ENCODE measurements around the gene SLC1A7.
"Not testable (repeated sequence)": the region's sequence is repeated elsewhere in the genome, so short reads cannot be mapped to it uniquely, and the experiment has no call there.

The SLC1A7 gene

DNA sequence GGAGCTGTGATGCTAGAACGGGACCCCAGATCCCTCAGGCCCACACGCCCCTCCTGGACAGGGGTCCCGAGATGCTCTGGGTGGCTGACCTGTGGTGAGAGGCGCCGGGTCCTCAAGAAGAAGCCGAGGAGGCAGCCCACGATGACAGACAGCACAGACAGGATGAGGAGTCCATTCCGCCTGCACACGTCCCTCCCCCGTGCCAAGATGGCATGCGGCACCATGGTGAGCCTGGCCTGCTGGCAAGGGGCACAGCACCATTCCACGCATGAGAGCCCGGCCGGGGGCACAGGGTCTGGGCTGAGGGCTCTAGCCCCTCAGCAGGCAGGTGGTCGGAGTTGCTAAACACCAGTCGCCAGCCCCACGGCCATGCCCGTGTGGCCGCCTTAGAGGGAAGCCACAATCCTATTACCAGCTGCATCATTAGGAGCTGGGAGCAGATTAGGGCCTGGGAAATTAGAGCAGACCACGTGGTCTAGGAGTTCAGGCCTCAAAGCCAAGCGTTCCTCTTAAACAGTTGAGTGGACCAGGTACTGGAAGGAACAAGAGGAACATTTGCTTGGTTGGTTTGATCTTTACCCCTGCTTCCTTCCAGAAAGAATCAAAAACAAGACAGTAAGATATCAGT is at the start of gene SLC1A7:
SLC1A7 (minus strand) TSS at position 413 of the 628 bp plus-strand sequence; CDS start at position 224, 189 bp downstream.
- DNase-seq = no peak

DNA sequence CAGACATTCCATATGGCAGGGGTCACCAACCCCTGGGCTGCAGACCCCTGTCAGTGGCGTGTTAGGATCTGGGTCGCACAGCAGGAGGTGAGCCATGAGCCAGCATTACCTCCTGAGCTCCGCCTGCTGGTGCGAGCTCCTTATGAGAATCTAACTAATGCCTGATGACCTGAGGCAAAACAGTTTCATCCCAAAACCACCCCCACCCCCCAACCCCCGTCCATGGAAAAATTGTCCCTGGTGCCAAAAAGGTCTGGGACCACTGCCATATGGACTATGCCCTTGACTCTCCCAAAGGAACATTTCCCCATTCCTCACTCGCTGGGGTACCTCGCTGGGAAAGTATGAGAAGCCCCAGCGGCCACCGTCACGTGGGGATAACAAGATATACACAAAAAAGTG is 47.8 kb upstream of the SLC1A7 start:
- DNase-seq = no peak

DNA sequence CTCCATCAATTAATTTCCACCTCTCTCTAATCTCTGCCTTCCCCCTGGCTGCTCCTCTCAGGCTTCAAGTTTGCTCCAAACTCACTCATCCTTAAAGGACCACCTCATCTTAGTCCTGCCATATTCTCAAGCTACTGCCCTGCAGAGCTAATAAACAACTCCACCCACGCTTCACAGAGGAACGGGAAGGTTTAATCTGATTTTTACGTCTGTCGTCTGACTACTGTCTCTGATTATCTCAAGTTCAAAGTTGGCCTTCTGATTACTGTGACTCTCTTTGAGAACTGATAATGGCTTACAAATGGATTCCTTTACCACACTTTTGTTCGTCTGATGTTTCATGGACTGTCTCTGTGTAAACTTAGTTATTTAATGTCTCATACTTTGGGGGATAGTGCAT is 46.6 kb upstream of the SLC1A7 start:
- no peak for DNase-seq

DNA sequence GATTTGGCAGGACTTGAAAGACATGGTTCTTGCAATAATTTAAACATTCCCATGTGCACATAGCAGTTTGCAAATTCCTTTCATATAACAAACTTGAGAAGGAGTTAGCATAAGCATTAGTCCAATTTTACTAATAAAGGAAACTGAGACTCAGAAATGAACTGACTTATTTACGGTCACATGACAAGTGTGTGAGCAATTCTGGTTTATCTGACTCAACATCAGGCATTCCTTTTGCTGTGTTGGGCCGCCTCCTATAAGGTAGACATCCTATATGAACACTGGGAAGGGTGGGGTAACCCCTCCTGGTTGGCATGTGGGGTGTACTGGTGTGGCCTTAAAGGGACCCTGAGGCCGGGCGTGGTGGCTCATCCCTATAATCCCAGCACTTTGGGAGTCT is 45.7 kb upstream of the SLC1A7 start:
- DNase-seq = no peak

DNA sequence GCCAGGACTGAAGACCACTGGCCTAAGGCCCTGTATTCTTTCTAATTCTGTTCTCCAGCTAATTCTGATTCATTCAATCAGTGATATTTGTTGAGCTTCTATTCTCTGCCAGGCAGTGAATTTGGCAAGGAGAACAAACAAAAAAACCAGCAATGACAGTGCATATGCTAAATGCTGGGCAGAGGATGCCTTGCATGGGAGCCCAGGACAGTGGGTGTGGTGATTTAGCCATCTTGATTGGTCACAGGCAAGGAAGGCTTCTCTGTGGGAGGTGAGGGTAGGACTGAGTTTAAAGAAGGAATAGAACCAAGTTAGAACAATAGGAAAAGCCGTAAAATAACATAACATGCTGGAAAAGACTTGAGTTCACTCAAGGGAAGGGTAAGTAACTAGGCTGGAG is 45.0 kb upstream of the SLC1A7 start:
- no peak for DNase-seq

DNA sequence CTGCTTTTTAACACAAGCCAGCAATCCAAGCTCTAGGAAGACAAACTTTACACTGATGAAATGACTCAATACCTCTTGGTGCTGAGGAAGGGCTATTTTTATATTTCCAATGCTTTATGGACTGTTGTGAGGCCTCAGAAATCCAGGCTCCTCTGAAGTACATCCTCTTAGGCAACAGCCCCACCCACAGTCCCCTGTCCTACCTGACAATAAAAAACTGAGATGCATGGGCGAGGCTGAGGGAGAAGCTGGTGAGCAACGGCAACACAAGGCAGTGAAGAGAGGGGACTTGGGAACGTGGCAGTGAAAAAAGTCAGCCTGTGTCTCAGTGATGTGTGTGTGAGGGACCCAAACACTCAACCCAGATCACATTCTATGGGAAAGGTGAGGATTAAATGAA is 44.1 kb upstream of the SLC1A7 start:
- no peak for DNase-seq

DNA sequence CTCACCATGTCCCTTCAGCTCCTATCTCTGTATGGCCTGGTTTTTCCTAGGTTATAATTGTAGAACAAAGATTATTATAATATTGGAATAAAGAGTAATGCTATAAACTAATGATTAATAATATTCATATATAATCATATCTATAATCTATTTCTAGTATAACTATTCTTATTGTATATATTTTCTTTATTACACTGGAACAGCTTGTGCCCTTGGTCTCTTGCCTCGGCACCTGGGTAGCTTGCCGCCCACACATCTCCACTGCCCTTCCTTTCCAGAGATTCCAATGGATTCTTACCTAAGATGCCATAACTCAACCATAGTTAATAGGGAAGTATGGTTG is 43.5 kb upstream of the SLC1A7 start:
- DNase-seq = not testable (repeated sequence)

DNA sequence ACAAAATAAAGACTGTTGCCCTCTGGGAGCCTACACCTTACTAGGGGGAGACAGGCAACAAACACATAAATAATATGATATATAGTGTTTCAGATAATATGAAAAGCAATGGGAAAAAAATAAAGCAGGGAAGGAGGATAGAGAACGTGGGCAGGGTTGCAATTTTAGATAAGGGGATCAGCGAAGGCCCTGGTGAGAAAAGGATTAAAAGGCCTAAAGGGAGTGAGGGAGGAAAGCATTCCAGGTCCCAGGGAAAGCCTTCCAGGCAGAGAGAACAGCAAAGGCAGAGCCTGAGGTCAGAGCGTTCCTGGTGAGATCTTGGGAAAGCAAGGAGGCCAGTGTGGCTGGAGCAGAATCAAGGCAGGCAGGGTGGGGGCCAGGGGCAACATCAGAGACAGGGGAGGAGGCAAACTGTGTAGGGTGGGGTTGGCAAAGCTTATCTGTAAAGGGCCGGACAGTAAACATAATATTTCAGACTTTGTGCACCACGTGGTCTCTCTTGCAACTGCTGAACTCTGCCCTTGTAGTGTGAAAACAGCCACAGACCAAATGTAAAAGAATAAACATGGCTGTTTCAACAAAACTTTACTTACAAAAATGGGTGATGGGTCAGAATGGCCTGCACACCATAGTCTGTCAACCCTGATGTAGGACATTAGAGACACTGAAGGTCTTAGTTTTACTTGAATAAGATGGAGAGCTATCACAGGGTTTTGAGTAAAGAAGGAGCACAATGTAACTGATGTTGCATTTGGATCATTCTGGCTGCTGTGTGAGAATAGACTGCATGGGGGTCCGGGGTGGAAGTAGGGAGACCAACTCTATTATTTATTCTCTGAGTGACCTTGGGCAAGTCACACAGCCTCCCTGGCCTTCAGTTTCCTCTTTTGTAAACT is 40.9 kb upstream of the SLC1A7 start:
- DNase-seq = no peak

DNA sequence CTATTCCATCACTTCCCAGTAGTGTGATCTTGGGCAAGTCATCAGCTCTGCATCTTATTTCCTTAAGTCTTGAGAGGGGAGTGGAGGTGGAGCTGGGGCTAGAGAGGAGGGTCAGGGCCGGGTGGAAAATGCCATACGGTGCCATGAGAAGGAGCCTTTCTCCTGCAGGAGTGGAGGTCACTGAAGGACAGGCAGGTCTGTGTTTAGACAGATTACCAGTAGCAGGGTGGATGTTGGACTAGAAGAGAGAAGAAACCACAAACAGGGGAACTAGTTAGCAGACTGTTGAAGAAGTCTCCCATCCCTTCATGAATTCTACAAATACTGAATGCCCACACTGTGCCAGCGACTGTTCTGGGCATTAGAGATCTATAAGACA is 40.3 kb upstream of the SLC1A7 start:
- DNase-seq = no peak

DNA sequence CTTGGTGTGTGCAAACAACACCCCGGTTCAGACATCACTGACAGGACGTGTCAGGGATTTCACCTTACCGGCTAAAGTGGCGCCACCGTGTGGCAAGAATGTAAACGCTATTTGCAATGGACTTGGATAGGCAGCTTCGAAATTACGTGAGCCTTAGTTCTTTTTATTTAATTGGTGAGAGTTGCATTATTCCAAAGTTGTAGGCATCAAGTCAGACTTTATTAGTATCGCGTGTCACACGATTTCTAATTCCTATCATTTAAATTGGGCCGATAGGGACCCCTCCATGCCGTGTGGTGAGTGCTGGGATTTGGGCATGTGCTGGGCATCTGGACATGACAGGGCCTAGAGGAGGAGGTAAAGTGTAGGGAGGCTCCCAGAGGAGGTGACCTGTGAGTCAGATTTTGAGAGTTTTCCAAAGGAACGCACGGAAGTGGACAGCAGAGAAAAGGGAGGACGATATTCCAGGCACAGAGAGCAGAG is 39.7 kb upstream of the SLC1A7 start:
- DNase-seq = no peak

DNA sequence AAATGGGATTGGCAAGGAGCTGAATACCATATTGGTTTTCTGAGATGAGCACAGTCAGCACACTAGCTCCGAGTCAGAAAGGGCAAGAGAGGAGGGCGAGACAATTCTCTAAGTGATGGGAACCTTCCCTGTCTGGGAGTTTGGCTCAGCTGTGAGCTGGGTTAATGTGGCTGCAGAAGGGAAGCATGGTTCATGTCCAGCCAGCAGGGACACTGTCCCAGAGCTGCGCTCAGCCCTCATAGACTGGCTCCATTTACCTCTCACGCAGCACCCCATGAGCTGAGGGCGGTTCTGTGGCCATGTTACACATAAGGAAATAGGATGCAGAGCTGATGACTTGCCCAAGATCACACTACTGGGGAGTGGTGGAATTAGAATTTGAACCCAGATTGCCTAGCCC is 38.5 kb upstream of the SLC1A7 start:
- DNase-seq = no peak

DNA sequence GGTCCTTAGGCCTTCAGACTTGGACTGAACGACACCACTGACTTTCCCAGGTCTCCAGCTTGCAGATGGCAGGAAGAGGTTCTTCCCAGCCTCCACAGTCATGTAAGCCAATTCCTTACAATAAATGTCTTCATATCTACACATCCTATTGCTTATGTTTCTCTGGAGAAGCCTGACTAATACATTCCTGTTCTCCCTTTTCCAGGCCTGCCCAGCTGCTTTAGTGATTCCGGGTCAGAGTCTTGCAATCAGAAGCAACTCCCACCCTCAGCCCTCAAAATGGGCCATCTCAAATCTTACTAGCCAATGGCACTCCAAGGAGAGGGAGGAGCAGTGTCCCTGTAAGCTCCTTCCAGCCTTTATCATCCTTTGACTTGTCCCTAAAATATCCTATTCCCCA is 37.8 kb upstream of the SLC1A7 start:
- DNase-seq = no peak

DNA sequence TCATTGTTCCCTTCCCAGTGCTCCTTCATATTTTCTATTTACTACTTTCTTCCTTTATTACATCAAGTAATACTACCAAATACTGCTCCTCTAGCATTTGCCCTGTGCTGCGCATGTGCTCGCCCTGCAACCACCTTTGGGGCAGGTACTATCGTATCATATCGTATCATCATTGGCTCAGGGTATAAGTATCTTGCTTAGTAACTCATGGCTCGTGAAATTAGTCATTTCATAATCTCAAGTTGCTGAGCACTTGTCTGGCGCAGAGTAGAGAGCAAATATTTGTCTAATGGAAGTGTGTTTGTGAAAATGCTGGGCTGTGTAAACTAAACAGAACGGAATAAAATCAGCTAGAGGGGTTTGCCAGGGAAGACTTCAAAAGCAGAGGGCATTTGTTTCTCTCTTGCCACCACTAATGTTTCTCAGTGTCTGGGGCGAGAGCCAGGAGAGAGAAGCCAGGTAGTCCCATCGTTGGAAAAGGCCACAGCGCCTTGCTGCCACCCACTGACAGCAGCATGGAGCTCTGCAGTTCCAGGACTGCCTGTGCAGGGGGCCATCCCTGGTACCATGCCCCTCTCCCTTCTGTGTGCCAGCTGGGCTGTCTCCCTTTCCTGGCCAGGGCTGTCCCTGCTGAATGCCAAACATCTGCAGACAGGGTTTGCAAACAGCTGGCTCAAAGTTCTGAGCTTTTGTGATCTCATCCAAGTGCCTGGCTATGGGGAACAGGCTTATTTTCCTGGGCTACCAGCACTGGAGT is 34.2 kb upstream of the SLC1A7 start:
- no peak for DNase-seq

DNA sequence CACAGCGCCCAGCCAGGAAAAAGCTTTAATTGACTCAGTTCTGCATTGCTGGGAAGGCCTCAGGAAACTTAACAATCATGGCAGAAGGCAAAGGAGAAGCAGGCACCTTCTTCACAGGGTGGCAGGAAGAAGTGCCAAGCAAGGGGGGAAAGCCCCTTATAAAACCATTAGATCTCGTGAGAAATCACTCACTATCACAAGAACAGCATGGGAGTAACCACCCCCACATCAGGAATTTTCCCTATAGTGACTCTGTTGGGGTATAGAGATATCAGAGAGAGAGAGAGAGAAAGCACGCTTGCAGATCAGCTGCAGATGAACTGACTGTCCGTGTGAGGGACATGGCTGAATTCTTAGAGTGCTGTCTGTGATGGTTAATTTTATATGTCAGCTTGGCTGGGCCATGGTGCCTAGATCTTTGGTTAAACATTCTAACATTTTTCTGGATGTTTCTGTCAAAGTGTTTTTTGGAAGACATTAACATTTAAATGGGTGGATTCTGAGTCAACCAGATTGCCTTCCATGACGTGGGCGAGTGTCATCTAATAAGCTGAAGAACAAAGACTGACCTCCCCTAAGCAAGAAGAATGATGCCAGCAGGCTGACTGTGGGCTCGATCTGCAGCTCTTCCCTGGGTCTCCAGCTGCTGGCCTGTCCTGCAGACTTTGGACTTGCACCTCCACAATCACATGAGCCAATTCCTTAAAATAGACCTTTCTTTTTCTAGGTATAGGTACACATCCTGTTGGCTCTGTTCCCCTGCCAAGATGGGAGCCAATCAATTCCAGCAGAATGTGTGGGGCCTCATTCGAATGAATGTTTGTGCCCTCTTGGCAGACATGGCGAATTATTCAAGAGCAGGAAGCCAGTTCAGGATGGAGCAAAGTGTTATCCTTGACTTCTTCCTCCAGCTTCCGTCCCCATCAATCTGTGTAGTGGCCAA is 32.8 kb upstream of the SLC1A7 start:
- no peak for DNase-seq

DNA sequence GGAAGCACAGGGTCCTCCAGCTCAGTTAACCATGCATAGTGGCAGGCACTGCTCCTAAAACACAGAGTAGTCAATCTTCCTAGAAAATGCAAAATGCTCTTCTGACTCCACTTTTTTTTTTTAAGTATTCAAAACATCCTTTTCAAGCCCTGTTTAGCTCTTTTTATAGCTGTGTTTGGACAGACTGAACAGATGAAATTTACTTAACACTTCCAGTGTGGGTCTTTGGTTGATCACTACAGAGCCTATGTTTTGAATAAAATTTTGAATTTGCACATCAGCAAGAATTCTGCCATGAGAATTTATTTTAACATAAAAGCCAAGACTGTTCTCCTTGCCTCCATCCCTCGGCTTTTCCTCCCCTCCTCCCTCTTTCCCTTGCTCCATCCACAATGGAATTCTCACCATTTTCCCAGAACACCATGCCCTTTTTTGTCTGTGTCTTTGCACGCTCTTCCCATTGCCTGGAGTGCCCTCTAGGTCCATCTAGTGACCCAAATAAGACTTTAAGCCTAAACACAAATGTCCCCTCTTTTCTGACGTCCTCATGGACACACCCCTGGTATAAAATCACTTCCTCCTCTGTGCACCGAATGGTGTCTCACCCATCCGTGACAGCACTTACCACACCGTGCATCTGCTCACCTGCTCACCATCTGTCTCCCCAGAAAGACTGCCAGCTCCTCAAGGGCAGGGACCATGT is 30.1 kb upstream of the SLC1A7 start:
- DNase-seq = no peak

DNA sequence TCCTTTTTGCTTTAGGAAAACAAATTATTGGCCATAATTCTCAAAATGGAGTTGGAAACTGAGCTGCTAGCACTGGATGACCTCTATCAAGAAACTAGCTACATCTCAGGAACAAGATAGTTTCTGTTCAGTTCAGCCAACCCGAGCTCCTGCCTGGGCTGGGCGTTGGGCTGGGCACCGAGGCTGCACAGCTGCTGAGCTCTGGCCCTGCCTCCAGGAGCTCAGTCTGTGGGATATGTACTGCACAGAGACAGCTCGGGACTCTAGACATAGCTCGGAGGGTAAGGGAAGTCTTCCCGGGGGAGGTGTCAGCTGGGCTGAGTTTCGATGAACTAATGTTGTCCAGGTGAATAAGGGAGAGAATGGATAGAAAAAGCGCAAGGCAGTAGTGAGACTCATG is 24.5 kb upstream of the SLC1A7 start:
- no peak for DNase-seq

DNA sequence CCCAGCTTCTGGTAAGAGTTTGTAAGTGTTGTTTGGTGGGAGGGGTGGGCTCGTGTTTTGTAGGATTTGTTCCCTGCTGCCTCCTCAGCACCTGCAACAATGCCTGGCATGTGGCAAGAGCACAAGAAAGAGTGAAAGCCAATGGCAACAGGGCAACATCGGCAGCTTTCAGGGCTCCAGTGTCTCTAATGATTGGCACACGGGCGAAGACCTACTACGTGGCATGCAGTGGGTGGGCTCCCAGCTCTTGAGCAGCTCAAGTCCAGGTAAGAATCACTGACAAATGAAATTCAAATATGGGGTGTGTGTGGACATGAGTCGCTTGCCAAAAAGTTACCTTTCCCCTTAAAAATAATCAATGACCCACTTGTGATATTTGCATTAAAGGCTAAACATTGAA is 23.9 kb upstream of the SLC1A7 start:
- no peak for DNase-seq

DNA sequence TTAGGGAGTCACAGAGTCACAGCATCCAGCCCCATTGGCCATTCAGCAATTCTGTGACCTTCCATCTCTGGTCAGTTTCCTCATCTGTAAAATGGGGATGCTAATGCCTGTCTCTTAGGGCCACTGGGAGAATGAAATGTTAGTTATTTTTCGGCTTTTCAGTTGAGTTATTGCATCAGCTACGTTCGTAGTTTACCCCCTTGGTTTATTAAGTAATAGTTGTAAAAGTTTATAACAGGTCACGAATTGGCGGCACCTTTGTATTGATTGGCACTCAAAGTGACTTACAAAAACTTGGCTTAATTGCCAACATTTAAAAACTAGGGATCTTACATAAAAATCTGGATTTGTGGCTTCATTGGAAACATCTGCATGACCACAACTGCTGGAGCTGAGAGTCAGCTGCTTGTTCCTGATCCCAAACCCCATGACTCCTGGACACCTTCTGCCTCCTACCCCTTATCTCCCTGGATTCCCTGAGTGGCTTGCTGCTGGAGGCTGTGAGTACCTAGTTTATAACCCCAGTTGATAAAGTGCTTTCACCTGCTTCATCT is 23.0 kb upstream of the SLC1A7 start:
- DNase-seq = no peak

DNA sequence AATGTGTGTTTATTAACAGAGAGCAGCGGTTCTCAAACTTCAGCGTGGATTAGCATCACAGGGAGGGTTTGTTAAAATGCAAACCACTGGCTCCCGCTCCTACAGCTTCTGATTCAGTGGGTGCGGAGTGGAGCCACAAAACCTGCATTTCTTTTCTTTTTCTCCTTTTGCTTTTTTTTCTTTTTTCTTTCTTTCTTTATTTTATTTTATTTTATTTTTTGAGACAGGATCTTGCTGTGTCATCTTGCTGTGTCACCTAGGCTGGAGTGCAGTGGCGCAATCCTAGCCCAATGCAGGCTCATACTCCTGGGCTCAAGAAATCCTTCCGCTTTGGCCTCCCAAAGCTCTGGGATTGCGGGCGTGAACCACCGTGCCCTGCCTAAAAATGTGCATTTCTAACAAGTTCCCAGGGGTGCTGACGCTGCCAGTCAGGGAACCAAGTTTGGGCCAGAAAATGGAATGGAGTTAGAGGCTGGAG is 20.9 kb upstream of the SLC1A7 start:
- DNase-seq = no peak

DNA sequence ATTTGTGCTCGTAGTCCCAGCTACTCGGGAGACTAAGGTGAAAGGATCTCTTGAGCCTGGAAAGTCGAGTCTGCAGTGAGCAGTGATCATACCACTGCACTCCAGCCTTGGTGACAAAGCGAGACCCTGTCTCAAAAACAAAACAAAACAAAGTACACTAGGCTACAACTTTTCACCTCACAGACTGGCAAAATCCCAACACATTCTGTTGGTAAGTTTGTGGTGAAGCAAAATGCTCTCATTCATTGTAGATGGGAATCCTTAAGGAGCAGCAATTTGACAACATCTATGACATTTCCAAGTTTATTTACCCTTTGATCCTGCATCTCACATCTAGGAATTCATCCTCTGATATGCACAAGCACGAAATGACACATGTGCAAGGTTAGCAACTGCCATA is 20.2 kb upstream of the SLC1A7 start:
- no peak for DNase-seq

DNA sequence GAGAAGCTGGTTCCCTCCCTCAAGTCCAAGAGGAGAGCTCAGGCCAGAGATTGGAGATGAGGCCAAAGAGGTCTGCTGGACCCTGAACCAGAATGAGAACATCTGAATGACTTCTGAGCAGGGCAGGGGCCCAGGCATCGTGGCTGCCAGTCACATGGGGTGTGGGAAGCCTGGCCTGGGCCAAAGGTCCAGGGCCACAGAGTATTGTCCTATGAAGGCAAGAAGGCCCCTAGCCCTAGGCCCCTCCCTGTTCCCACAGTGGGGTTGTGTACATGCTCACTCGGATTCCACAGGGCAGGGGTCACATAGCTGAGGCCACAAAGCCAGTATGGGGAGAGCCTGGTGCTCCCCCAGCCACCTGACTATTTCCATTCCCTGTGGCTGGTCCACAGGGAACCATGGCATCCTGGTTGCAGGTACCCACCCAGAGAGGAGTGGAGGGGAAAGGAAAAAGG is 18.5 kb upstream of the SLC1A7 start:
- DNase-seq = no peak

Measured in NCI-H1417 treated with DMSO at 0.1 percent for 48 hours (cell line).